HG02642 (cell line): Measurements from ENCODE around the gene LRIG1.

Experiments used
- ATAC-seq: cut with Tn5 transposase; IDR thresholded peaks from one replicate; pipeline ENCODE4 v1.9.1; 2021; ENCODE audit warnings: mild to moderate bottlenecking; ENCODE audit not compliant: unreplicated experiment, poor library complexity

LRIG1 gene

DNA sequence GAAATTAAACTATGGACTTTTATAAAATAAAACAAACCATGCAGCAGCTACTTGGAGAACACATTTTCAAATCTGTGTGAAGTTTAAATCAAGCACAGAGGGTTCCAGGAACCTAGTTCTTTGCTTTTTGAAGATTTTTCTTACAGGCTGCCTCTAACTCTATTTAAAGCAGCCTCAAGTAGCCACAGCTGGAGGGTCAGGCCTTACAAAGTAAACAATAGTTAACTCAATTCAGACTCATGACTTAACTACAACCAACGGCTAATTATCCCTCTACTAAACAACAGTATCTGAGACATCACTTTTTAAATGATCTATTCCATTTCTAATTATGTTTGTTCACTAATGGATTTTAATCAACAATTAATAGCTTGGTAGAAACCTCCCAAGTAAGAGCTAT is 9.8 kb downstream of the LRIG1 start:
- no peak for ATAC-seq

DNA sequence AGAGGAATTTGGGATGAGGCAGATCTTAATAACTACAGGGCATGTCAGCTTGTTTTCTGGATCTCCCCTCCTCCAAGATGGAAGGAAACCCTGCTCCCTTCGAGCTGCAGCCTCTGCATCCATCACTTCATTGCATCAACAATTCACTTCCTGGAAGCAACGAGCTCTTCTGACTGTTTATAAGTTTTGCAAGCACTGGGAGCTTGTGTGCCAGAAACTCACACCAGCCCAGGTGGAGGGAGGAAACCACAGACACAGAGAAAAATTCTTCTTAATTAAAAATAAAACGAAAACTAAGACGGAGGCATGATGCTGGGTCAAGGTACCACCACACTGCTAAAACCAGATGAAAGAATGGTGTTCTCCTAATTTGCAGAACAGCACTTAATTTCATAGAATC is 10.6 kb downstream of the LRIG1 start:
- ATAC-seq: no peak

DNA sequence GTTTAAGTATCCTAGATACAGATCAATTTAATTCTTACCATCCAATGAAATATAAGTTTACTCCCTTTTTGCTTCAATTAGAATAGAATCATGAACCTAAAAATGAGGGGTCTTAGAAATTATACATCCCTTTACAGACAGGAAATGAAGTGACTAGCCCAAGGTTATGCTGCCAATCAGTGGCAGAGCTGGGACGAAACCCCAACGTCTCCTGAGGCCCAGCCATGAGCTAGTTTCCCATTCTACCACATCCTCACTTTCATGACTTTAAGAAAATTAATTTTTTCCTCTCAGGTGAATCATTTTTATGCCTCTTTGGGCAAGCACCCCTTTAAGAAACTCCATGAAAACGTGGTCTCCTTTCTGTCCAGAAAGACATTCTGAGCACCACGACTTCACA is 11.2 kb downstream of the LRIG1 start:
- no peak for ATAC-seq

DNA sequence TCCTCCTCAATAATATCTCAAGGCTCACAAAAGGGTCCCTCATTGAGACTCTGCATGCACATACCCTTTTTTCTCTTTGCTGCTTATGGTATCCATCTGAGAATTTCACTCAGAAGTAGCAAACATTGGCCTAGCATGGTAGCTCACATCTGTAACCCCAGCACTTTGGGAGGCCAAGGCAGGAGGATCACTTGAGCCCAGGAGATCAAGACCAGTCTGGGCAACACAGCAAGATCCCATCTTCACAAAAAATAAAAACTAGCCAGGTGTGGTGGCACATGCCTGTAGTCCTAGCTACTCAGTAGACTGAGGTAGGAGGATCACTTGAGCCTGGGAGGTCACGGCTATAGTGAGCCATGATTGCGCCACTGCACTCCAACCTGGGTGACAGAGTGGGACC is 11.7 kb downstream of the LRIG1 start:
- no peak for ATAC-seq

DNA sequence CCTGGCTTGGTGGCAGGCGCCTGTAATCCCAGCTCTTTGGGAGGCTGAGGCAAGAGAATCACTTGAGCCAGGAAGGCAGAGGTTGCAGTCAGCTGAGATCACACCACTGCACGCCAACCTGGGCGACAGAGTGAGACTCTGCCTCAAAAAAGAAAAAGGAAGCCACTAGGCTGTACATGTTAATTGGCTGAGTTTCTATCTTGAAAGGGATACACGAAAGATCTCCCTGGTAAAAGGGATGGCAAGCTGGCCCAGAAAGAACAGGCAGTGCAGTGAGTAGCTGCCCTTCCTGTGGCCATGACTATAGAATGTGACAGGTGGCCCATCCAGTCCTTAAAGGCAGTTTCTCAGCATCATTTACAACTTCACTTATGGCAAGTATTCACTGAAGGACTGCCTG is 12.3 kb downstream of the LRIG1 start:
- ATAC-seq: no peak

DNA sequence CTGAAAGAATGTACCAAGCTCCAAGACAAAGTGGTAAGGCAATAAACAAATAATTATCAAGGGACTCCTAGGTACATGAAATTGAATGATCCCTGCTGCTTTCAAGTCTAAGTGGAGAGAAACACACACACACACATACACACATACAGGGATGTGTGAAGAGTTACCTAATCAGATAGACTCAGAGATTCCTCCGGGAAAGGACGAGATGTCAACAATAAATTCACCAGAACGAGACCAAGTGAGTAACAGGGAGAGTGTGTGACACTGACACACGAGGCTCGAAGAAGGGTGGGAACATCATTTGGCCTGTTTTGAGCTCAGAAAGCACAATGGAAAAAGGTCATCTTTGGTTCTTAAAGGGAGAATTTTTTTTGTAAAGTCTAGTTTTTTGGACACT is 13.4 kb downstream of the LRIG1 start:
- ATAC-seq: no peak

DNA sequence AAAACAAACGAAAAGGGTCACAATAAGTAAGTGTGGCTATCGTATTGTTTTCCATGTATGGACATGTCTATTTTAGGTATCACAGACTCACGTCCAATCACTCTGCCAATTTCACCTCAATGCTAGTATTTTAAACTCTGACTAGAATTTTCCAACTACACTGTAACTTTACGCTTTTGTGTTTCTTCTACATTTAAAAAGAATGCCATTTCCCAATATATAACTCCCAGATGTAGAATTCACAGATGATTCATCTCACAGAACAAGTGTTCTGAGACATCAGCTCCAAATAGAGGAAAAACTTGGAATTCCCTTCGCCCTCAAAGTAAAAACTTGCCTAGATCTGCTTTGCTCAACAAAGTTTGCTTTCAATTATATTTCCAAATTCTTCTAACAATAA is 14.2 kb downstream of the LRIG1 start:
- ATAC-seq: no peak

DNA sequence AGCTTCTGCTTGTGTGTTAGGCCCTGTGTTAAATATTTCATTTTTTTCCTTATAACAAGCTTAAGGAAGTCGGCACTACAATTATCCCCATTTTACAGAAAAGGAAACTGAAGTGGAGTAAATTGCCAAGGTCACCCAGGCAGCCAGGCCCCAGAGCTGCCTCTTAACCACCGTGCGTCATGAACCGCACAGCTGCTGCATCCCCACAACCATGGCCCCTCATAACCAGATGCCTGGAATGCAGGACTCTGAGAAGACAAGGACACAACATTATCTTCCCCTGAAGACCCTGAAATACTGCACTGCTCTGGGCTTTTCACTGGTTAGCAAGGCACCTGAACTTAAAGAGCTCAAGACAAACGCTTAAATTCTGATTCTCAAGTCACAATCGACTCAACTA is 14.6 kb downstream of the LRIG1 start:
- ATAC-seq: no peak

DNA sequence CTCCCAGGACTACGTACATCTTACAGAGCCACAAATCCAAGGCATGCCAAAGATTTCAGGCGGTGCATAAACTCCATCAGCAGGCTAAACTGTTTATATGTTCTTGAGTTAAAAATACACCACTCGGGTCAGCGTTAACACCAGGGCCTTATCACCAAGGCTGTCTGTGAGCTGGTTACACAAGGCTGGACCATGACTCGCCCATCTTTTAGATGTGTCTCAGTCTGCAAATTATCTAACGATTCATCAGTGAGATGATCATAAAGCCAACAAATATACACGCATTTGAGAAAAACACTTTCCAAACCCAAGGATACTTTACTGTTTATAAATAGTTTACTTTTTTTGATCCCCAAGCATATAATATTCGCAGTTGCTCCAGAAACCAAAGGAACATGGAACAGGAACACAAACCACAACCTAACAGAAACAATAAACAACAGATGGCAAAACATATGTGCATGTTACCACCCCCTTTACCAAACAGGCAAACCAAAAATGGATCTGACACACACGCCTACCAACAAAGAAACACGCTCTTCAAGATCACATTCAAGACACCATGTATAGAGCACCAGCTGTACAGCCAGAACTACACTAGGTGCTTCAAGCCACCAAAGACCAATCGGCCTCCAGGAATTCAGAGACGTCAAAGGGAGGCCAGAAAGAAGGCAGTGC is 15.4 kb downstream of the LRIG1 start:
- ATAC-seq: no peak

DNA sequence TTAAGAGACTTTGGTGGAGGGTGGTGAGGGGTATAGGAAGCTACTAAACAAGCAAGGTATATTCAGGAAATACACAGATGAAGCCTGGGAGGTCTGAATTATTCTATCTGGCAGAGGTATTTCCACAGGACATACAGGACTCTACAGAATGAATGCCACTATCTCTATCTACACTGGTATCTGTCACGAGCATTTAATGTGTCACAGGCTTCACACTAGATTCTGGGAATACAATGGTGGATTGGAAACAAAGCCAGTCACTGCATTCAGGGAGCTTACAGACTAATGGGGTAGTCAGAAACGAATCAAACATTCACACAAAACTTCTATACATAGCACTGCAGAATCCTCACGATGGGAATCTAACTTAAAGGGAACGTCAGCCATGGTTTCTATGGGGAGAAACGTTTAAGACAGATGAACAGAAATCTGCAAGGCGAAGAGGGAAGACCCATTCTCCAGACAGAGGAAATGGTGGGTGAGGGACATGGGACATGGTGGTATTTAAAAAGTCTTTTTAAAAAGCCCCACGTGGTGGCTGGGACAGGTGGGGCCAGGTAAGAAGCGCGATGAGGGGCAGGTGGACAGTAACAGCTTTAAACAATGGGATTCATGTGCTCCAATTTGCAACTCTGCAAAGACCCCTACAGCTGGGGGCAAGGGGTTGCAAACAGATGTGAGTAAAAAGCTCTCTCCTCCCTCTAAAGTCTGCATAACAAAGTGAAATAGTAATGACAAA is 16.5 kb downstream of the LRIG1 start:
- ATAC-seq: no peak

DNA sequence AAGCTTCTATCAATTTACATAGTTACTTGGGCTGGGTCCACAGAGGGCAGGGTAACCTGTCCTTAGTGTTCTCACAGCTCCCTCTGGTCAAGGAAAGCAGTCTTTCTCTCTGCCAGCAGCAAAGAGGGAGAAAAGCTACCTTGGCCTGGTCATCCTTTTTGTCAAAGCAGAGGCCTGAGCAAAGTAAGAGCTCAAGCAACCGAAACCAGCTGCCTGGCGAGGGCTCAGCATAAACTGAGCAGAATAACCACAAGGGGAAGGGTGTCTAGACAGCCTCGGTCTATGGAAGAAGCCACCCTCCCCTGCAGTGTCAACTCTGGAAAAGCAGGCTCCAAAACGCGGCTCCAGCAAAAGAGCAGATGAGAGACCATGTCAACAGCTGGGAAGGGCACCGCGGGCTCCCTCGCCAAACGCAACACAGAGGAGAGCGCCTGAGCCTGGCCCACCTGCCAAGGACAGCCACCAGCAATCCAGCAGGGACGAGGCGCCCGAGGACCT is 17.4 kb downstream of the LRIG1 start:
- no peak for ATAC-seq

DNA sequence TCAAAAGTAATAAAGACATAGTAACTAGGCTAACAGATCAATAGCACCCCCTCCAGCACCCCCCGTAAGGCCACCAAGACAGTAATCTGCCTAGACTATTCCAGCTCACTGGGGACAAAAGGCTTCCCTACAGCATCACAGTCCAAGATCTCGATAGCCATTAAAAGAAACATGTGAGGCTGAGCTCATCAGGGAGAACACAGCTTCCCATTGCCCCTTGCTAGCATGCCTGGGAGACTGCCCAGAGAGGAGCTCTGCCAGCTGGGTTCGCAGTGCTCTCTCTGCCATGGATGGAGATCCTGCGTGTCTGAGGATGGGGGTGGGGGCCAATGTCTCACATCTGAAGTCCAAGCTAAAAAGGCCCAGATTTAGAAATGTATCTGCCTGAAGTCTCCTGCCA is 17.8 kb downstream of the LRIG1 start:
- ATAC-seq: no peak

DNA sequence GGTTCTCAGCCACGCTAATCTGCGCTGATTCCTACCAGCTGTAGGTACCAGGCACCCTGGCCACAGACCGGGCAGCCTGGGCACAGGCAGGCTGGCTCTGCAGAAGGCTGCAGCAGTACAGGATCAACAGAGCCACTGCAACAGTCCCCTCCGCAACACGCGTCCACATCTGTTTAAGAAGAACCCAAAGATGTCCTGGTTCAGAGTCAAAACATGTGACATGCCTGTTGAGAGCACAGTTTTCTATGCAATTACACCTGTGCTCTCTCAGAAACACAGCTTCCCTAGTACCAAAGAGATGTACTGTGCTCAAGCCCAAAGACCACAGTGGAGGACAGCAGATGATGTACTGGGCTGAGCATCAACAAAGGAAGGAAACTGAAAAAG is 18.8 kb downstream of the LRIG1 start:
- ATAC-seq: no peak

DNA sequence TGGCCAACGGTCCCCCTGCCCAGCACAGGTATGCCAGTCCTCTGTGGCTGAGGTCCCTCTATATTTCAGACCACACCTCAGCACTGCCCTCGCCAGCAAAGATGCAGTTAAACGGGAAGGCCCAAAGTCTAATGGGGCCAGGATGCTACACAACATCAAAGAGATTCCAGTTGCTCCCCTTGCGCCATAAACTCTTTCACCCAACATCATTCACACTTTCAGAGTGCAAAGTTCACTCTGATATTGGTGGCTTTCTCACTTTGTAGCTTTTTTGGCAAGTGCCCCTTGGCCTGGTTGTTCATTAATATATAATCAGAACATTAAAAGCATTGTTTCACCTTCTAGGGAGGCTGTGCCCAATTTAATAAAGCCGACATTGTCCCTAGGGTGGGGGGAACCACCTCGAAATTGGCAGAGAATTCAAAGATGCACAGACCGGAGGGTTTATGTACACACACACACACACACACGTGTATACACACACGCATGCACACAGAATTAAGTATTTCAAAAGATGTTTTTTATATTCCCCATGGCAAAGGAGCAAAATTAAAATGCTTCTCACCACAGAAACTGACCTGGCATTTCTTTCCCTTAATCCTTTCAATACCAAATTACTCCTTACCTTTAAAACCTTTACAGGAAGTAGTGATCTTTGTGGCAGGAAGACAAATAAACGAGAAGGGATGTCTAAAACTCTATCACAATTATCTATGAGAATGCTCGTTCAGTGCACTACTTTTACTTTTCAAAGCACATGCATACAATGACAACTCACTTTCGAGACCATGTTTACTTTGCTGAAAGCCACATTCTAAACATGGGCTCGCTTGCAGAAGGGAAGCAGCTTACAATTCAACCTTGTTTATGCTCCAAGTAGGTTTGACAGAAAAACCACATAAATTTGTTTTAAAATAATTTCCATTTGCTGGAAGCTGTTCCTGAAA is 19.5 kb downstream of the LRIG1 start:
- ATAC-seq: no peak

DNA sequence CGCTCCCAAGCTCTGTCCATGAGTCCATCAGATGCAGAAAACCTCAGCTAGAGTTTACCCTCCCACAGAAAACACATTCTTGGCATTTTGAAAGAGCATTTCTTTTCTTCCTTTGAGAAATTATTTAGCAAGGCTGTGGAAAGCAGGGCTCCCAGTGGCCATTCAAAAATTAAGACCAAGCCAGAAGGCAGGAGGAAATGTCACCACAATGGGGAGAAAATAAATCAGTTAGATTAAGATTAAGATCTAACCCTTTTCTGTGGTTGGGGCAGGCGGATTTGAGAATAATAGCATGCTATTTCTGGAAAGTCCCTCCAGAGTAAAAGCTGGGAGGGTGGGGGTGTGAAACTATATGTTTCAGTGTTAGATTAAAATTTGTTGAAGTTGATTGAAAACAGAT is 20.2 kb downstream of the LRIG1 start:
- no peak for ATAC-seq

DNA sequence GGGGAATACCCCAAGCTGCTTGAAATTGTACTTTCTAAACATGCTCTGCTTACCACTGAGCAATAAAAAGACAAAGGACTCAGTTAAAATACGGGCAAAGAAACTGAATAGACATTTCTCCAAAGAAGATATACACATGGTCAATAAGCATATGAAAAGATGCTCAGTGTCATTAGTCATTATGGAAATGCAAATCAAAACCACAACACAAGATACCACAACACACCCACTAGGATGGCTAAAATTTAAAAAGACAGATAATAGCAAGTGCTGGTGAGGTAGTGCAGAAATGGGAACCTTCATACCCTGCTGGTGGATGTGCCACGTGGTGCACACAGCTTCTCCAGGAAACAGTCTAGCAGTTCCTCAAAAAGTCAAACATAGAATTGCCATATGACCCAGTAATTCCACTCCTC is 21.3 kb downstream of the LRIG1 start:
- ATAC-seq: peak; percentile 42

DNA sequence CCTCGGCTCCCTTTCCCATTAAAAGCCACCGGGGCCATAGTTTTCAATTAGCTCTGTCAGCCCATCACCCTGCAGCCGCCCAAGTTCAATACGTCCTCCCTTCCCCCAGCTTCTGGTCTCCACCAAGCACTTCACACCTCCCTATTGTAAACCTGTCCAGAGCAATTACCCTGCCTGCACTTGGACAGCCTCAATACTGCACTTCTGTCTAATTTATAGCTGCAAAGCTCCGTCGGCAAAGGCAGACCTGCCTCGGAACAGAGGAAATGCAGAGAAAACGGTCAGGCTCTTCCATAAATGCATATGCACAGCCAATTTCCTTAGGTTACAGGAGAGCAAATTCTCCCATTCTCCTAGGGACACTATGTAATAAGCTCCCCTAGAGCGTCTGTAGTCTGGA is 21.9 kb downstream of the LRIG1 start:
- no peak for ATAC-seq

DNA sequence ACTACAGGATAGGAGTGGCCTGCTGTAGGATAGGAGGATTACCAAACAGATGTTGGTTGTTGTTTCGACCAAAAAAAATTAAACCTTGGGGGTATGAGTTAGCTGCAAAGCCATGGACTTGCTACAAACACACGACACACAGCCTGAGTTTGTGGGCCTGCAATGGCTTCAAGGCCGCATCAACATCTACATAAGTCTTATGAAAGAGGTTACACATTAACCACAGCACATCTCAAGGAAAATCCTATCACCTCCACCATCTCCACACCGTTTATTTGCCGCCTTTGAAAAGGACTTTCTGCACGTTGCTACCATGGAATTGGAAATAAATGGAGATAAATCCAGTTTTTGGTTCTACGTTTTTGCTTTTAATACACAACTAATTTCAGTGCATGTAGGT is 23.0 kb downstream of the LRIG1 start:
- no peak for ATAC-seq

DNA sequence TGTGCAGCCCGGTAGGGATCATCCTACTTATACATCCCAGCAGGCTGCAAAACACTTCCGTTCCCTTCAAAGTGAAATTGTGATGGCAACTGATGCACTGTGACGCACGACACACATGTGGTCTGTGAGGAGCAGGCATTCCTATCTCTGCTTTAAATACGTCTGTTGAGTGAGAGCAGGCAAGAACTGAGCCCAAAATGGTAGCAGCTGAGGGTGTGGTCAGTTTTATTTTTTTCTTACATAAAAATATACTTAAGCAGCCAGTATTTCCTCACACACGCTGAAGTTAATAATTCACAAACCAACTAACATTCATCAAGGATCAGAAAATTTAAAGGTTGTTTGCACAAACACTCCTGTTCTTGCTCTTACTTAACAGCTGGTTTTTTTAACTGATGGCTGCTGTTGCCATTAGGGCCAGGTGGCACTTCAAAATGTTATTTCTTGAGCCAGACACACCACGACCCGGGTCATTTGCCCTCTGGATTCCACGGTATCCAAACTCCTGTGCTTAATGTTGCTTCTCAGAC is 23.9 kb downstream of the LRIG1 start:
- ATAC-seq: no peak

DNA sequence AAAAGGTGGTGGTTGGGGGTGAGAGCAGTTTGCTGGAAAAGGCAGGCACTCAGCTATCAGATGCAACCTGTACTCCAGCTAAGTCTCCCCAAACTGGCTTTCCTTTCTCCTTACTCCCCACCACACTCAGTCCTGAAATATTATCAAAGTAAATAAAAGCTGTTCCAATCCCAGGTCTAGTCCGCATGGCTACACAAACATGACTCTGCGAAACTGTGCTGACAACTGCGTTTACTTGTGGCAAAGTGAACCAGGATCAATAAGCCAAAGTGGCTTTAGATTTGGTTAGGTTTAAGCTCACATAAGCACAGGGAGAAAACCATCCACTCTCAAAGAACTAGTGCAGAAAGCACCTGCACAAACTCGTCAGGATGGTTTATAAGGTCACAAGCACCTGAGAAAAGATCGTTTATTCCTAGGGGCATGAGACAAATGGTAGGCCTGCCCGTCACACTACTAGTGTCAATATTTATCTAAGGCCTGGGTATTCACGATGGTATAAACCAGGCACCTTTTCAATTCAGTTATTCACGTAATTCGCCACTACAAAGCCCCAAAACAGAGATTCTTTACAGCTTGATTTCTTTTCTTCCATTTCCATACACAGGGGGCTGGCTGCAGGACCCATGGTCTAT is 25.3 kb downstream of the LRIG1 start:
- ATAC-seq: no peak
